Activated CD4-positive, alpha-beta T cell treated with anti-CD3 and anti-CD28 coated beads, Interleukin-2, amount 50 U/mL, for 16 hours (primary cell): ENCODE results near the gene PDLIM5.
"Not testable (repeated sequence)": the region's sequence is repeated elsewhere in the genome, so short reads cannot be mapped to it uniquely, and the experiment has no call there.

Experiments used
- DNase-seq: peaks from one replicate; pipeline ENCODE4 v3.0.0-alpha.2; 2020

Gene PDLIM5

GRCh38 chr4:94504545-94504944, 52.8 kb downstream of the PDLIM5 start:
- DNase-seq: no peak

DNA sequence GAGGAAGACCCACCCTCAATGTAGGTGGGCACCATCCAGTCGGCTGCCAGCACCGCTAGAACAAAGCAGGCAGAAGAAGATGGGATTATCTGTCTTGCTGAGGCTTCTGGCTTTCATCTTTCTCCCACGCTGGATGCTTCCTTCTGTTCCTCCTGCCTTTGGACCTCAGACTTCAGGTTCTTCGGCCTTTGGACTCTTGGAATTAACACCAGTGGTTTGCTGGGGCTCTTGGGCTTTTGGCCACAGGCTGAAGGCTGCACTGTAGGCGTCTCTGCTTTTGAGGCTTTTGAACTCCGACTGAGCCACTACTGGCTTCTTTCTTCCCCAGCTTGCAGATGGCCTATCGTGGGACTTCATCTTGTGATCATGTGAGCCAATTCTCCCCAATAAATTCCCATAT, 55.1 kb downstream of the PDLIM5 start:
- no peak for DNase-seq

DNA sequence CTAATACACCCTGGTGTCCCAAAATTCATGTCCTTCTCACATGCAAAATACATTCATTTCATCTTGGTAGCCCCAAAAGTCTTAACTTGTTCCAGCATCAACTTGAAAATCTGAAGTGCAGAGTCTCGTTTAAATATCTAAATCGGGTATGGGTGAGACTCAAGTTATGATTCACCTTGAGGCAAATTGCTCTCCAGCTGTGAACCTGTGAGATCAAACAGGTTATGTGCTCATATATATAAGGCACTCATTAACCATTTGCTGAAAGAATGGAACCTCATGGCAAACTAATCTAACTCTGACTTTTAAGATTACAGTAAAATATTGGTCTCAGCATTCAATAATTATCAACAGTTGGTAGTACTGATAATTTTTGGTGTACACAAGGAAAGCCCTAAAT, 55.5 kb downstream of the PDLIM5 start:
- no peak for DNase-seq

DNA sequence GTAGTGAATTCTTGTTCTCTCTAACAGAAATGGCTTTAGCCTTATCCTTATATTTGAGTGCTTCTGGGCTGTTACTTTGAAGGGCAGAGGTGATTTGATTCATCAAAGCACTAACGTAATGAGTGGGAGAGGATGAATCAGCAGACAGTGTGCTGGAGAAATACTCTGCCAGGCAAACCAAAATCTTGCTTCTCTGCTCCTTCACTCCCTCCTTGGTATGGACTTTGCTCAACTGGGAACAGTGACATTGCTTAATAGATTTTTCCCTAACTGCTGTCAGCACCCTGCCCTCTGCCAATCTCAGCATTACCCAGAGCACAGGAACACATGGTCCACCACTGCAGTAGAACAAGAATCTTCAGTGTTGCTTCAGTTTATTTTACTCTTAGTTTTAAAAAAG, 56.0 kb downstream of the PDLIM5 start:
- DNase-seq: peak; percentile 57

- no peak for DNase-seq
Observed at GRCh38 chr4:94508296-94508695, 56.6 kb downstream of the PDLIM5 start.

DNA sequence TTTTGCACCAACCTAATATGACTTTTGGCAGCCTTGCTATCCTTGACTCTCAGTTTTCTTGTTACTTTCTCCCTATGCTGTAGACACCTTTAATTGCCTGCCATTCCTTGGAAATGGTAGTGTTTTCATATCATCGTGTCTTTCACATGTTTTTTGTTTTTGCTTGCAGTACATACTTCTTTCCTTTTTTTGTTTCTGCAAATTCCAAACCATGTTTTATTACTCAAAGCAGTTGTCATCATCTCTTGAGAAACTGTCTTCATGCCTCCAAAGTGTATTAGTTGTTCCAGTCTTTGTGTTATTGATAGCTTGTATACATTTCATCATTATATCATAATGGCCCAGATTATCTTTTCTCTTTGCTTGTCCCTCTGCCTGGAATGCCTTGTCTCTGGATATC, 57.1 kb downstream of the PDLIM5 start:
- no peak for DNase-seq

DNA sequence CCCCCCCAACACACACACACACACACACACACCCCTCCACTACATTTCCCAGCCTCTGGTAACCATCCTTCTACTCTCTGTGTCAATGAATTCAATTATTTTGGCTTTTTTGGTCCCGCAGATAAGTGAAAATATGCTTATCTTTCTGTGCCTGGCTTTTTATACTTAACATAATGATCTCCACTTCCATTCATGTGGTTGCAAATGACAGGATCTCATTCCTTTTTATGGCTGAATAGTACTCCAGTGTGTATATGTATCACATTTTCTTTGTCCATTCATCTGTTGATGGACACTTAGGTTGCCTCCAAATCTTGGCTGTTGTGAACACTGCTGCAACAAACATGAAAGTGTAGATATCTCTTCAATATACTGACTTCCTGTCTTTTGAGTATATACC, 59.8 kb downstream of the PDLIM5 start:
- no peak for DNase-seq

DNA sequence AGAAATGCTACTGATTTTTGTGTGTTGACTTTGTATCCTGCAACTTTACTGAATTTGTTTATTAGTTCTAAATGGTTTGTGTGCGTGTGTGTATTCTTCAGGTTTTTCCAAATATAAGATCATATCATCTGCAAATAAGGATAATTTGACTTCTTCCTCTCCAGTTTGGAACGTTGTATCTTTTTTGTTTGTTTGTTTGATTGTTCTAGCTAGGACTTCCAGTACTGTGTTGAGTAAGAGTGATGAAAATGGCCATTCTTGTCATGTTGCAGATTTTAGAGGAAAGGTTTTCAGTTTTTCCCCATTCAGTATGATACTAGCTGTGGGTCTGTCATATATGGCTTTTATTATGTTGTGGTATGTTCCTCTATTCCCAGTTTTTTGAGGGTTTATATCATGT, 61.8 kb downstream of the PDLIM5 start:
- DNase-seq: not testable (repeated sequence)

DNA sequence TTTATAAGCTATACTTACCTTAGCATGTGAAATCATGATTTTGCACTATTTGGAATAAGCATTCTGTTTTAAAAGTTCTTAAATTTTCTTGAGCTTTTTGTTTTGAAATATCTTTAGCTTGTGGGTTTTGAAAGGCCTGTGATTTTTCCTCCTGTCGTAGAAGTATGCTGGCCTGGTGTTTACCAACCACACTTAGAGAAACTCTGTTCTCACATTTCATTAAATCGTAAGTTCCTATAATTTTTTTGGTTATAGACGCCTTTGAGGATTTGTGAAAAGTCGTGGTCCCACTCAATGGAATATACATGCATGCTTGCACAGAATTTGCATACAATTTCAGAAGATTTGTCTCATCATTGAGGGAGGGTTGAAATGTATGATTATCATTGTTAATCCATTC, 63.6 kb downstream of the PDLIM5 start:
- DNase-seq: no peak

GRCh38 chr4:94516067-94516466, 64.3 kb downstream of the PDLIM5 start:
- DNase-seq: no peak

GRCh38 chr4:94516999-94517398, 65.3 kb downstream of the PDLIM5 start:
- no peak for DNase-seq

DNA sequence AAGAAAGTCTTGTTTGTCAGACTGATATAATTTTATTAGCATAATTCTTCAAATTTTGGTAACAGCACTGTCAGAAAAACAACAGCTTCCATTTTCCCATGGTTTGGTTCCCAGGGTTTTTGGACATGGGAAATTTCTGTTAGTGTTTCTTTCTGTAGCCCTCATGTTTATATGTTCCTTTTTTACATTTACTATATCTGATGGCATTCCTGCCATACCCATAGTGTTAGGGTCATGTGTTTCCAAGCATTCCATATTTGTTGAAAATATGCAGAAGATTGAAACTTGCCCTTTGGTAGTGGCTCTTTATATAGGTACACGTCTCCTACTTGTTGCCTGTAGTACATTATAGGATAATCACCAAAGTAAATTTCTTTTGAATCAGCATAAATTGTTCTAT, 65.8 kb downstream of the PDLIM5 start:
- DNase-seq: no peak

DNA sequence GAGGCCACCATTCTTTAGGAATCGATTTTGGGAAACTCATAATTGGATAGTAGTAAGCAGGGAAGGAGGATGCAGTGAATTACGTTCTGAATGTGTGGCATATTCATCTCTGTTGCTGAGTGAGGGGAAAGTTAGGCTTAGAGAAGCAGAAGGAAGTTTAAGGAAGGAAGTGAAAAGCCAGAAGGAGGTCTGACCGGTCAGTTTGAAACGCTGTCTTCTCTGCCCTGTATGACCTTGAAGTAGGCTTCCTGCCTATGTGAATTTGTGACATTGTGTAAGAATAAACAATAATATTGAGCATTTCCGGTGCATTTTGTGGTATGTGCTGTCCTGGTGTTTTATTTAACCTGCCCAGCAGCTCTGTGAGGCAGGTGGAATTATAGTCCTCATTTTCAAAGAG, 67.3 kb downstream of the PDLIM5 start:
- no peak for DNase-seq

- DNase-seq: no peak
Observed at GRCh38 chr4:94519925-94520789, 68.4 kb downstream of the PDLIM5 start.

DNA sequence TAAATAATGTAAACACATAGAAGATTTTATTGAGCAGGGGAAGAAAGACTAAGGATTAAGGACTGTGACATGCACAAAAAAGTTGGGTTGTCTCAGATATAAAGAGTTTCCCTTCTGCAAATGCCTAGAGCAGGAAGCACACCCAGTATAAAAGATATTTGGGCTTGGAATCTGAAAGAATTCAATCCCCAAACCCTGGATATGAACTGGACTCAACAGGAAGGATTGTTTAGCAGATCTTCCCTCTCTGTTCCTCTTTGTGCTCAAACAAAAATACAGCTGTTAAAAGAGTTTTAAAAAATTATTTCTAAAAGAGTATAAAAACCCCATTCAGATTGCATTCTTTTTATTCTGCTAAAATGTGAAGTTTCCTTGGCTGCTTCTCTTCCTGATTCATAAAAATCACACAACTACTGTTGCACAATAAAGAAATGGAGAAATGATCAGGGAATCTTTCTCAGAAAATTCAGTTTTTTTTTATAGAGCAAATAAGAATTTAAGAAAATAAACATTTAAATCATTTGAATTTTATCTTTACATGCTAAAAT, 71.4 kb downstream of the PDLIM5 start:
- DNase-seq: no peak

DNA sequence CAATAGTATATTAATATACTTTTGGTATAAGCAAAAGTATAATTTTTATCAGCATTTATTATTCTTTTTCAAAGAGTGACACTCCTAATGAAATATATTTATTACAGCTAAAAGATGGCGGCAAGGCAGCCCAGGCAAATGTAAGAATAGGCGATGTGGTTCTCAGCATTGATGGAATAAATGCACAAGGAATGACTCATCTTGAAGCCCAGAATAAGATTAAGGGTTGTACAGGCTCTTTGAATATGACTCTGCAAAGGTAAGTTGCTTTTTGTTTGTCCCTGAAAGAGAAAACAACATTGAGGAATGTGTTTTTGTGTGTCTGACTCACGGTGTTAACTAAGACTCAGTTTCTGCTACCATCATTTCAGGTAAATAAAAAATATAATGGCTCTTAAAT, 71.9 kb downstream of the PDLIM5 start:
- peak; percentile 12 for DNase-seq

- DNase-seq: no peak
Observed at GRCh38 chr4:94525993-94526728, 74.4 kb downstream of the PDLIM5 start.

DNA sequence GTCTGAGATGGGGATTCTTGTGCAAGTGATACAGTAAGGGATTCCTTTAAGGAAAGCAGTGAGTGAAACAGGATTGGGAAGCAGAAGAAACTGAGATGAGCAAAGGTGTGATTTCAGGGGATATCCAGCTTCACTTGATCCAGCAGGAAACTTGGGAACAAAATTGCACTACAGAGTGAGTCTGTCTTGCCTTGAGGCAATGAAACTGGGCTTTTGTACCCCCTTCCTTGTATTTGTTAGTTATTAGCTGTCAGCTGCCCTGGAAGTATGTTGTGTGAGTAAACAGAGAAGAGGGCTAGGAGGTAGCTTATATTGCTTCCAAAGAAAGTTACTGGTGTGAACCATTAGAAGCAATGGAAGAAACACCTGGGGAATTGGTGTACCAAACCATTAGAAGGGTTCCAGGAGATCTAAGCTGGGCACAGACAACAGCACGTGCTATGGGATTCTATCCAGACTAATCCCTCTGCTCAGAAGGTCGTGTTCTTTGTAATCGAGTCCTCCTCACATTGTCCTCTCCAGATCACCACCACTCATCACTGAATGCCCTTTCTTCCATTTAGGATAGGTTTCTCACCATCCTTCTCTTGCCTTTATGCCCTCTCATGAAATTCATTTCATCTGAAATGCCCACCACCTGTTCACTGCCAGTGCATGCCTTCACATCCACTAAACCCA, 76.0 kb downstream of the PDLIM5 start:
- DNase-seq: no peak

DNA sequence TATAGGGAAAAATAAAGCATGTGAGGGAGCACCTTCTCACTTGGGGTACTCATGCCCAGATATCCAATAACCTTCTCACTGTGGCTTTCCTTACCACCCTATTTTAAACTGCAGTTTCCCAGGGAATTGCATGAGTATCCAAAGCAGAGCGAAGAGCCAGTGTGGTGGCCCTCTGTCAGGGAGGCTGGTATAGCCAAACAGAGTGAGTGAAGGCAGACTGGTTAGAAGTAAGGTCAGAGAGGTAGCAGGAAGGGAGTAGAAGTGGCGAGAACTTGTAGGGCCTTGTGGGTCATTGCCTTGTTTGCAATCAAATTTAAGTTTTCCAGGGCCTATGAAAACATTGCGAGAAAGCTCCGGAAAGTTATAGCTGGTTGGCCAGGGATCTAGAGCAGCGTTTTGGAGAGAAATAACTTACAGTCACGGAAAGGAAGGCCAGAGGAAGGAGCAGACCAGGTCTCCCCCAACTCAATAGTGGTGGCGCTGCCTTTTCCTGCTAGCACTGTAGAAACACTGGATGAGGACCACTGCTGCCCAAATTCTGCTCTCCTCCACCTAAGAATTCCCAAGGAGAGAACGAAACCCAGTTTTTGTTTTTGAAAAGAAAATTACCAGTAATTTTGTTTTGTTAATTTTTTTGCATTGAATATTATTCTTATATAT, 77.2 kb downstream of the PDLIM5 start:
- DNase-seq: no peak

DNA sequence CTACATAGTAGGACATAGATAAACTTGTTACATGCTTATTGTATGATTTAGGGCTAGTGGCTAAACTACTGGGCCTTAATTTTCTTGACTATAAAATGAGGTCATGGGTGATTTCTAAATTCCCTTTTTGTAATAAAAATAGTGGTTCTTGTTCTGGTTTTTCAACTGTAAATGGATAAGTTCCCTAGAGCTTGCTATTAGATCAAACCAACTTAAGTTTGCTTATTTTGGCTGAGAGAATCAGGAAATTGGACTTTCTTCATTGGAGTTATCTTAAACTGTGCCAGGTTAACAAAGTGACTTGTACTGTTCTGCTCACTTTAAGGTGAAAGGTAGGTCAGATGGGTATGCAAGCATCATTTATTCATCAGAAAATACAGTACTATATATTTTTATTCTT, 78.3 kb downstream of the PDLIM5 start:
- no peak for DNase-seq

- no peak for DNase-seq
Observed at GRCh38 chr4:94531991-94532789, 80.4 kb downstream of the PDLIM5 start.
